Measurements from ENCODE around the gene ZNF423.

The ZNF423 gene

DNA sequence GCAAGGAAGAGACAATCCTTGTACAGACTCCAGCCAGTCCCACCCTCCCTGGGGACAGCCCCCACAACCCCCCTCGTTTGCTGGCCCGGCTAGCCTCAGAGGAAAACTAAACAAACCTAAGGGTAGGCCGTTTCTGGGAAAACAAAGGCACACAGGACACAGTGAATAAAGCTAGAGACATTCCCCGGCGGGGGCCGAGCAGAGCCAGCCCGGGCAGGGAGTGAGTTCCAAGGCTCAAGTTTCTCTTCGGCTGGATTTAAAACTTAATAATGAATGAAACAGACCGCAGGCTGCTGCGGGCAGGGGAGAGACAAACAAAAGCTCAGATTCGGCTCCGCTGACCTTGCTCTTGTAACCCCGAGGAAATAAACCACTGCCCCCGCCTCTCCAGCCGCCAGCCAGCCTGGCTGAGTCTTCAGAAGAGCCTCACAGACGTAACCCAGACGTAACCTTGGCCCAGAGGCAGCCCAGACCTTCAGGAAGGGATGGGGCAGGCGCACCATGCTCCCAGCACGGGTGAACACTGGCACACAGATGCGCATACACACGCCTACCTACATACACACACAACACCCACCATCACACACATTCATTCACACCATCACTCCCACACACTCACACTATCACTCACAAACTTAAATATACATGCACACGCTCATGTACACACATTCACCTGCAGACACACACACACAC, 216.0 kb downstream of the ZNF423 start:
- no peak overlapping the region for H3K4me3 ChIP-seq (ENCODE audit: low read depth, low read length)
- TF ChIP-seq, protein P1, sequence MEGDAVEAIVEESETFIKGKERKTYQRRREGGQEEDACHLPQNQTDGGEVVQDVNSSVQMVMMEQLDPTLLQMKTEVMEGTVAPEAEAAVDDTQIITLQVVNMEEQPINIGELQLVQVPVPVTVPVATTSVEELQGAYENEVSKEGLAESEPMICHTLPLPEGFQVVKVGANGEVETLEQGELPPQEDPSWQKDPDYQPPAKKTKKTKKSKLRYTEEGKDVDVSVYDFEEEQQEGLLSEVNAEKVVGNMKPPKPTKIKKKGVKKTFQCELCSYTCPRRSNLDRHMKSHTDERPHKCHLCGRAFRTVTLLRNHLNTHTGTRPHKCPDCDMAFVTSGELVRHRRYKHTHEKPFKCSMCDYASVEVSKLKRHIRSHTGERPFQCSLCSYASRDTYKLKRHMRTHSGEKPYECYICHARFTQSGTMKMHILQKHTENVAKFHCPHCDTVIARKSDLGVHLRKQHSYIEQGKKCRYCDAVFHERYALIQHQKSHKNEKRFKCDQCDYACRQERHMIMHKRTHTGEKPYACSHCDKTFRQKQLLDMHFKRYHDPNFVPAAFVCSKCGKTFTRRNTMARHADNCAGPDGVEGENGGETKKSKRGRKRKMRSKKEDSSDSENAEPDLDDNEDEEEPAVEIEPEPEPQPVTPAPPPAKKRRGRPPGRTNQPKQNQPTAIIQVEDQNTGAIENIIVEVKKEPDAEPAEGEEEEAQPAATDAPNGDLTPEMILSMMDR (IDR thresholded peaks at IDR 0.05; ENCODE audit: borderline replicate concordance, insufficient read depth, low read depth, low read length) = no peak

- H3K4me3 ChIP-seq (ENCODE audit: low read depth, low read length) = no peak overlapping the region
- TF ChIP-seq, protein P1 (IDR thresholded peaks at IDR 0.05; ENCODE audit: borderline replicate concordance, insufficient read depth, low read depth, low read length) = no peak
Measured at GRCh38 chr16:49638673-49639610, 217.0 kb downstream of the ZNF423 start.

DNA sequence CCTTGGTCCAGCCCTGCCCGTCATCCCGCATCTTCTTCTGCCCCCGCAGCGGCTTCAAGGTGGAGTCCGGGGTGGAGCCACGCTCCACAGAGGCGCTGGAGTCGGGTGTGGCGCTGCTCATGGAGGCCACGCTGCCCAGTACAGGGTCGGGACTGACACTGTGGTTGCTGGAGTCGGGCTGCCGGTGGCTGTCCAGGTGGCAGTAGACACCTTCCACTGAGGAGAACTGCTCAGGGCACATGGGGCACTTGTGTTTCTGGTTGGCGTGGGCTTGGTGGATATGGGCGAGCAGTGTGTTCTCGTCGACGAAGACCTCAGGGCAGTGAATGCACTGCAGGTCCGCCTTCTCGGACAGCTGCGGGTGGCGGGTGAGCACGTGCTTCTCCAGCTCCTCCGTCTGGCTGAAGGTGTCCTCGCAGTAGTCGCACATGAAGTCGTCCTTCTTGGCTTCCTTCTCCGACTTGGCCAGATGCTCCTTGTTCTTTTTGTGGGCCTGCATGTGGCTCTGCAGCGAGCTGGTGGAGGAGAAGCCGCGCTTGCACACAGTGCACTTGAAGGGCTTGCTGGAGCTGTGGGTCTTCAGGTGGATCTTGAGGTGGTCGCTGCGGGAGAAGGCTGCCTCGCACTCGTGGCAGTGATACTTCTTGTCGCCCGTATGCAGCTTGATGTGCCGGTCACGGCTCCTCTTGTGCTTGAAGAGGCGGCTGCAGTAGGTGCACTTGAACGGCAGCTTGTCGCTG, 217.8 kb downstream of the ZNF423 start:
- TF ChIP-seq, protein P1 (IDR thresholded peaks at IDR 0.05; ENCODE audit: borderline replicate concordance, insufficient read depth, low read depth, low read length) = no peak
- no peak overlapping the region for H3K4me3 ChIP-seq (ENCODE audit: low read depth, low read length)

DNA sequence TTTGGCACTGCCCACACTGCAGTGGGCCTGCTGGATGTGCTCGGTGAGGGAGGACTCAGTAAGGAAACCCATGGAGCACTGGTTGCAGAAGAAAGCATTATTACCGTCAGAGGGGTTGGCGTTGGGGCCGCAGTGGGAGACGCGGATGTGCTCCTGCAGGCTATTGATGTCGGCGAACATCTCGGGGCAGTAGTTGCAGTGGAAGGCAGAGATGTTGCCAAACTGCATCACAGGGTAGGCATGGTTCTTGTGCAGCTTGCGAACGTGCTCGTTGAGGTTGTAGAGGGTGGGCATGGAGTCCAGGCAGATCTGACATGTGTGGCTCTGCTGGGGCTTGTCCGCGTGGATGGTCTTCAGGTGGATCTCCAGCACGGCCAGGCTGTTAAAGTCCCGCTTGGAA, 218.4 kb downstream of the ZNF423 start:
- TF ChIP-seq, protein P1 (IDR thresholded peaks at IDR 0.05; ENCODE audit: borderline replicate concordance, insufficient read depth, low read depth, low read length) = no peak
- no peak overlapping the region for H3K4me3 ChIP-seq (ENCODE audit: low read depth, low read length)

DNA sequence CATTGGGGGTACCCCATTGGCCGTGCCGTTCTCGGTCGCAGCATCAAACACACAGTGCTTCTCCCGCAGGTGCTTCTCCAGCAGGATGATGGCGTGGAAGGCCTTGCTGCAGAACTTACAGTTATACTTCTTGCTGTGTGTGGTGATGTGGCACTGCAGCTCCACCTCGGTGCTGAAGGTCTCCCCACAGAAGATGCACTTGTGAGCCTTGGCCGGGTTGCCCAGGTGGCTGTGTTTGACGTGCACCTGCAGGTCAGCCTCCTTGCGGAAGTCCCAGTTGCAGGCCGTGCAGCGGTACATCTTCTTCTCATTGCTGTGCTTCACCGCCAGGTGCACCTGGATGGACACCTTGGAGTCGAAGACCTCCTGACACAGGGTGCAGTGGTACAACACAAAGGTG, 219.3 kb downstream of the ZNF423 start:
- TF ChIP-seq, protein P1 (IDR thresholded peaks at IDR 0.05; ENCODE audit: borderline replicate concordance, insufficient read depth, low read depth, low read length) = no peak
- no peak overlapping the region for H3K4me3 ChIP-seq (ENCODE audit: low read depth, low read length)

GRCh38 chr16:49635591-49636581, 220.0 kb downstream of the ZNF423 start:
- TF ChIP-seq, protein P1 (IDR thresholded peaks at IDR 0.05; ENCODE audit: borderline replicate concordance, insufficient read depth, low read depth, low read length) = no peak
- H3K4me3 ChIP-seq (ENCODE audit: low read depth, low read length) = no peak overlapping the region

Measured in GM12875 (cell line).